HG02981 (cell line): ENCODE measurements around the gene PARK7.
"Not testable (repeated sequence)": the region's sequence is repeated elsewhere in the genome, so short reads cannot be mapped to it uniquely, and the experiment has no call there.

Experiments
- ATAC-seq: cut with Tn5 transposase; IDR thresholded peaks from one replicate; pipeline ENCODE4 v1.9.1; 2021; ENCODE audit warnings: mild to moderate bottlenecking, moderate library complexity; ENCODE audit not compliant: unreplicated experiment

PARK7 gene

DNA sequence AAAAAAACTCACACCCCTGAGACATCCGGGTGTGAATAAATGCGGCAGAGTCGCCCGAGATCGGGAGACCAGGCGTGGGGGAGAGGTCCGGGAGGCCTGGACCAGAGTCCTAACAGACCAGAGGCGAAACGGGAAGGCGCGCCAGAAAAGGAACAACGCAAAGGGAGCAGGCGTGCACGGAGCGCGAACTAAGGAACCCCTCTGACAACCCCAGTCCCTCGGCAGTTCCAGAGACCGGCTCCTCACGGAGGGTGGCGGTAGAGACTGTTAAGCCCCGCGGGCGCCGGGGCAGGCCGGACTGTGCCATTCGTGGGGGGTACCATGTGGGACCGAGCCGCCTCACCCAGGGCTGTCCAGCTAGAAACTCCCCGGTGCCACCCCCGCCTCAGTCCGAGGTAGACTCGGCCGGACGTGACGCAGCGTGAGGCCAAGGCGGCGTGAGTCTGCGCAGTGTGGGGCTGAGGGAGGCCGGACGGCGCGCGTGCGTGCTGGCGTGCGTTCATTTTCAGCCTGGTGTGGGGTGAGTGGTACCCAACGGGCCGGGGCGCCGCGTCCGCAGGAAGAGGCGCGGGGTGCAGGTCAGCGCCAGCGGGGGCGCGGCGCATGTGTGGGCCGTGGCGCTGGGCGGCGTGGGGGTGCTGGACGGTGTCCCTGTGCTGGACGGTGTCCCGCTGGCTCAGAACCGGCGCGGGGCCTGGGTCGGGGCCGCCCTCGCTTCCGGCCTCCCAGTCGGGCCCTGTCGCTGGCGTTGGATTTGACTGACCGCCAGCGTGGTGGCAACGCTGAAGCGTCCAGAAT, at the start of gene PARK7:
PARK7 (plus strand) TSS at position 496 of the 798 bp plus-strand sequence. CDS start 1,075 bp downstream, outside the sequence.
- peak; percentile 95 for ATAC-seq

DNA sequence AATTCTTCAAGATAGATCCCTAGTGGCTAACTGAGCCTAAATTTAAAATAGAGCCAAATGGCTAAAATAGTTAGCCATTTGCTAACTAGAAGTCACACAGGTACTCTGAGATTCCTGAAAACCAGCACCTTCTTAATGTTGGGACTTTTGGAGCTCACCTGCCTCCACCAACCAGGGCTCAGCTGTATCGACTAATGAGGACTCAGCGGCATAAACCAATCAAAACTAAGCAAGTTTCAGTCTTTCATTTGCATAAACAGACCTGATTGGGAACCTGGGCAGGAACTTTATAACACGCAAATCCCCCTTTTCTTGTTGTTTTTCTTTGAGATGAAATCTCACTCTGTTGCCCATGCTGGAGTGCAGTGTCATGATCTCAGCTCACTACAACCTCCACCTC, 49.4 kb upstream of the PARK7 start:
- no peak for ATAC-seq

DNA sequence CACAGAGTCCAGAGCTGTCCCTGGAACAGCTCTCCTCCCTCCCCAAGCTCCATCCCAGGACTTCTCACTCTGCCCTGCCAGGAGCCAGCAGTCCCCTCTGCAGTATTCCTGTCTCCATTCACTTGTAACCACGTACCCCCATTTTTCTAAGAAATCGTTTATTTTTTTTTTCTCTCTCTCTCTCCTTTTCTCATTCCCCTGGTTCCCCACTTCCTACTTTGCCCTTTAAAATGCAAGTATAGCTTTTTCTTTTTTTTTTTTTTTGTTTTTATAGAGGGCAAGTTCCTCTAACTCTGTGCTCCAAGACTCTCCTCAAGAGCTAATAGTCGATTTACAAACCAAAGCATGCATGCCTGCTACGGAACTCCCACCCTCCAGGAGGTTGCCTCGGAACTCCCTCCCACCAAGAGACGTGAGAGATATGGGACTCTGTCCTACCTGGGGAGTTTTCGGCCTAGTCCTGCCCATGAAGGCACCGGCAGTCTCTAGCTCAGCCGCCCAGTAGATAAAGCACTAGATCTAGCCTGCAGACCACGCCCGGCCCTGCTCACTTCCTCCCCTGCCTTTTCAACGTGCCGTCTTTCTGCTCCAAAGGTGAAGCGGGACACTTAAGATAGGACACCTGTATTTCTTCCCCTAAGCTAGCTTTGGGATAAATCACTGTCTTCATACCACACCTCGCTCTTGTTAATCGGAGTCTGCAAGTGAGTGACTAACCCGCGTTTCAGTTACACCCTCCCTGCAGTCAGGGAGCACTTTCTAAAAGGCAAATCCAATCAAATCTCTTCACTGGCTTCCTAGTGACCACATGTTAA, 48.6 kb upstream of the PARK7 start:
- ATAC-seq: no peak

- ATAC-seq: no peak
These were observed 45.5 kb upstream of the PARK7 start for GRCh38 chr1:7915826-7916500.

DNA sequence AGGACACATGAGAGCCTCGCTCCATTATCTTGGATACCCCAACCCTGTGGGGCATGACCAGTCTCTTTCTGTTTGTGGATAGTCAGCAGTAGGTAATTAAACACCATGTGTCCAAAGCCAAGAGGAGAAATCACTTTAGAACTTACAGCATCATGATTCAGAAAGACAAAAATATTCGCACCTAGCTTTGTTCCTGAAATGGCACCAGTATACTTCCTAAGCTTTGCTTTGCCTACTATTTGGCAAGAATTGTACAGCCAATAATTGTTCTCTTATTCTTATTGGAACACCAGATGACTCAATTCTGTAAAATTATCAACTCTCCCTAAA, 45.0 kb upstream of the PARK7 start:
- ATAC-seq: no peak

DNA sequence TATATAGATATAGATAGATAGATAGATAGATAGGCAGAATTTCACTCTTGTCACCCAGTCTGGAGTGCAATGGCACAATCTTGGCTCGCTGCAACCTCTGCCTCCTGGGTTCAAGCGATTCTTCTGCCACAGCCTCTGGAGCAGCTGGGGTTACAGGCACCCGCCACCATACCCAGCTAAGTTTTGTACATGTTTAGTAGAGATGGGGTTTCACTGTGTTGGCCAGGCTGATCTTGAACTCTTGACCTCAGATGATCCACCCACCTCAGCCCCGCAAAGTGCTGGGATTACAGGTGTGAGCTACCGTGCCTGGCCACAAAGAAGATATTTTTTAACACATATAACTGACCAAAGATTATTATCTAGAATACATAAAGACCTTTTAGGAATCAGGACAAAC, 43.5 kb upstream of the PARK7 start:
- not testable (repeated sequence) for ATAC-seq

- ATAC-seq: no peak
These were observed 41.6 kb upstream of the PARK7 start for GRCh38 chr1:7919880-7920279.

- ATAC-seq: no peak
These were observed 39.7 kb upstream of the PARK7 start for GRCh38 chr1:7921796-7922195.

DNA sequence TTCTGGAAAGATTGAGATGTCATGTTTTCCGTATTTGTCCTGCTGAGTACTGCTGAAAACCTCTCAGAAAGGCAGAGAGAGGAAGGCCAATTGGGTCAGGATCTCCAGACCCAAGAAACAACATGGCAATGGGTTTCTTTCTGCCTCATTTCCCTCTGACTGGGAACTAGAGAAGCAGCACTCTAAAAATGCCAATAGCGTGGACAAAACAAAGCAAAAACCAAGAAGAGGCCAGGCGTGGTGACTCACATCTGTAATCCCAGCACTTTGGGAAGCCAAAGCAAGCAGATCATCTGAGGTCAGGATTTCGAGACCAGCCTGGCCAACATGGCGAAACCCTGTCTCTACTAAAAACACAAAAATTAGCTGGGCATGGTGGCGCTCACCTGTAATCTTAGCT, 39.2 kb upstream of the PARK7 start:
- ATAC-seq: no peak

DNA sequence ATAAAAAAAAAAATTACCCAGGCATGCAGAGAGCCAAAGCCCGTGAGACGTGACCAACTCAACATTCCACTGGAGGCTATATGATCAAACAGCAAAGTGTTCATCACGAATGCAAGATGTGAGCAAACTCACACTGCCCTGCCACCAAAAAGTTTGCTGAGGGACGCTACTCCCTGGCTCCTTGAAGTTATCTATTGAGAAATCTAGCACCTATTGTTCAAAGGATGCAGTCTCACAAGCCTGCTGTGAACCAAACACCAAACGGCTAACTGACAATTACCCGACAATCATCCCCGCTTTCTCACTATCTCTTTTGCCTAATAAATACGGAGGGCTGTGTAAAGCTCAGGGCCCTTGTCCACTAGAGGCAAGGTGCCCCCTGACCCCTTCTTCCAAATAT, 34.5 kb upstream of the PARK7 start:
- not testable (repeated sequence) for ATAC-seq

DNA sequence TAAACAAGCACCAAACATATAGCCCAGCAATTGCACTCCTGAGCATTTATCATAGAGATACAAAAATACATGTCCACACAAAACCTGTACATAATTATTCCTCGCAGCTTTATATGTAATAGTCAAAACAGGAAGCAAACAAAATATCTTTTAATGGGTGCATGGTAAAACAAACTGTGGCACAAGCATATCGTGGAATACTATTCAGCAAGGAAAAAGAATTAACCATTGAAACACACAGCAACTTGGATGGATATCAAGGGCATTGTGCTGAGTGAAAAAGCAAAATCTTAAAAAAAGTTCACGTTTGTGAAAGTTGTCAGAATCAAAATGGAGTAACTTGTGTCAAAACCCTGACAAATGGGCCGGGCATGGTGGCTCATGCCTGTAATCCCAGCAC, 33.3 kb upstream of the PARK7 start:
- ATAC-seq: no peak

DNA sequence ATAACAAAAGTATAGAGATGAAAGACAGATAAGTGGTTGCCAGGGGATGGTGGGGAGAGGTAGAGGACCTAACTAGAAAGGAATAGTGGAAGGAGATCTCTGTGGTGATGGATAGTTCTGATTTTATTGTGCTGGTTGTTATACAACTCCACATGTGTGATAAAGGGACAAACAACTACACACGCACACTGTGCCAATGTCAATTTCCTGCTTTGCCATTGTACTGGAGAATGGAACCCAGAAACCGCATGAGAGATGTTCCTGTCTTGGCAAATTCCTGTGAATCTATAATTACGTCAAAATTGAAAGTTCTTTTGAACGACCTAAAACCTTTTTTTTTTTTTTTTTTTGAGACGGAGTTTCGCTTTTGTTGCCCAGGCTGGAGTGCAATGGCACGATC, 31.9 kb upstream of the PARK7 start:
- ATAC-seq: no peak

DNA sequence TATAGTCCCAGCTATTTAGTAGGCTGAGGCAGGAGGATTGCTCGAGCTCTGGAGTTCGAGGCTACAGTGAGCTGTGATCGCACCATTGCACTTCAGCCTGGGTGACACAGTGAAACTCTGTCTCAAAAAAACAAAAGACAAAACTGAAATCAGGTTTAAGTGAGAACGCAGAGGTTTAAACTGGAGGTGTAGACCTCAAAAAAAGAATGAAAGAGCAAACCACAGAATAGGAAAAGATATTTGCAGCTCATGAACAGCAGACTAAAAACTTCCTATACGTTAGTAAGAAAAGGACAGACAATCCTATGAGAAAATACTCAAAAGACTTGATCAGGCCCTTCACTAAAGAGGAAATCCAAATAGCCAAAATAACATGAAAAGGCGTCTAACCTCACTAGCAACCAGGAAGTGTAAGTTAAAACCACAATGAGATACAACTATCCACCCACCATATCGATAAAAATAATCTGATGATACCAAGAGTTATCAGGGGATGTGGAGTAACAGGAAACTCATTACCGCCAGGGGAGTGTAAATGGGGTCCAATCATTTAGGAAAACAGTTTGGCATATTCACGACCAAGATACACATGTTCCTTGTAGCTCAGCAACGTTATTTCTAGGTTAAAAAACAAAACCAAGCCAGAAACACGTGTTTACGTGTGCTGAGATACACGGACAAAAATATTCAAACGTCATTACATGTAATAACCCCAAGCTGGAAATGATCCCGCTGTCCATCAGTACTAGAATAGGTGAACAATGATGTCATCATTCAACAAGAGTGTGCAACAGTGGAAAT, 30.7 kb upstream of the PARK7 start:
- no peak for ATAC-seq

GRCh38 chr1:7931446-7931812, 30.1 kb upstream of the PARK7 start:
- ATAC-seq: no peak

GRCh38 chr1:7932524-7933138, 28.9 kb upstream of the PARK7 start:
- ATAC-seq: no peak

- ATAC-seq: no peak
These were observed 23.4 kb upstream of the PARK7 start for GRCh38 chr1:7938070-7938469.

- no peak for ATAC-seq
These were observed 21.5 kb upstream of the PARK7 start for GRCh38 chr1:7940034-7940433.

DNA sequence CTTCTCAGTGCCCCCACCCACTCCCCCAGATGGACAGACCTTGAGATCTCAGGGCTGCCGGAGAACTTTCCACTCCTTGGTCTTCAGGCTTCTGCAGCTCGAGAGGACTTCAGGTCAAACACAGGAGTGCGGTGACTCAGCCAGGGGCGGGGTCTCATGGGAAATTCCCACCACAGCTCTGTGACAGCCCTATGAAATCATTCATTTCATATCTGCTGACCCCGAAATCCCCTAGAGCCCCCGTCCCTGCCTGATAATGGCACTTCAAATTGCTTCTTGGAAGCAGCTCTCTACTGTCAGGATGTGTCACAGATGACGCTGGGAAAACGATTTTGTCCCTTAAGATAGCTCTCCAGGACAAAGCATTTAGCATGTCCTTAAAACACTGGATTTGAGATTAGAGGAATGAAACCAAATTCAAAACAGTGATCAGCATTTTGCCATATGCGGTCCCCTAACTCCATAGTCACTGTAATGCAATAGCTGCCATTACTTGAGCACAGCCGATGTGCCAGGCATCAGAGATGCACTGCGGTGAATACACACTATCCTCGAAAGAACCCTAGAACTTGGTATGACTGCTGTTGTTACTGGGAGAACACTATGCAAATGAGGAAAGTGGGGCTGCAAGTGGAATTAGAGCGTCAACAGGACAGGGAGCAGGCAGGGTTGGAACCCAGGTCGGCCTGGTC, 20.6 kb upstream of the PARK7 start, which contains the start of gene TNFRSF9:
TNFRSF9 (minus strand) TSS at position 95 of the 692 bp plus-strand sequence. CDS start 845 bp downstream, outside the sequence.
- ATAC-seq: peak; percentile 65

- no peak for ATAC-seq
These were observed 20.1 kb upstream of the PARK7 start for GRCh38 chr1:7941437-7941793.
